ENCODE data around the gene SLC37A1.
"Not testable (repeated sequence)": the region's sequence is repeated elsewhere in the genome, so short reads cannot be mapped to it uniquely, and the experiment has no call there.

SLC37A1 gene

DNA sequence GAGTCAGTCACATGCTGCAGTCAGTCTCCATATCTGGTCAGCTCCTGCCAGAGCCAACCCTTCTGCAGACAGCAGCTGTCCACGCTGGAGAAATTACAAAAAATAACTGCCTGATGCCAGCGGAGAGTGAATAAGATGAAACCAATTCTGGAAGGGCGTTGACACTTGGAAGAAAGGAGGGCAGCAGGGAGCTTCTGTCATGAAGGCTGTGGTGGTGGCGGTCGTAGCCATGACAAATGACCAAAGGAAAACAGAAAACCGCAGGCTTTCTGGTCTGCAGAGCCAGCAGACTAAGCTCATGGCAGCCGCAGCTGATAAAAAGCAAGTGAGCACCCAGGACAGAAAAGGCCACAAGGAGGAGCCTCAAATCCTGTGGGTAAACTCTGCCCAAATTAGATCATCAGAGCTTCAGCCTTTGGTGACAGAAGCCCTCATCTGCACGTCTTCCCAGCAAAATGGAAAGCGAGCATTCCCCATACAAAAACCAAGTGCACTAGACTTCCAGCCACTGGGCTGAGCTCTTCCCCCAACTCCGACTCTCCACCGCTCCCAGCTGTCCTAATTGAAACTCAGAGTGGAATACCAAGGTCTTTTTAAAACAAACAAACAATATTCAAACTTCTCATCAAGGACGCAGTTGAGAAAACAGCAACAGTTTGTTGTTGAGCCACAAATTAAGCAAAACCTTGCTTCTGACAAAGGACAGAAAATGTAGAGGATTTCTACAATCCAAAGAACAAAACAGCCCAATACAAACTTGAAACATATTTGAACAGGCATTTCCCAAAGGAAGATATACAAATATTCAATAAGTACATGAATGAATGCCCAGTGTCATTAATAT is 46.3 kb upstream of the SLC37A1 start:
- H3K4me1 Mint-ChIP-seq: peaks cover 42% of the 10 kb centered on the region
- no peaks in the 10 kb centered on the region for H3K36me3 Mint-ChIP-seq (ENCODE audit: low read depth)
- TF ChIP-seq, protein P1, sequence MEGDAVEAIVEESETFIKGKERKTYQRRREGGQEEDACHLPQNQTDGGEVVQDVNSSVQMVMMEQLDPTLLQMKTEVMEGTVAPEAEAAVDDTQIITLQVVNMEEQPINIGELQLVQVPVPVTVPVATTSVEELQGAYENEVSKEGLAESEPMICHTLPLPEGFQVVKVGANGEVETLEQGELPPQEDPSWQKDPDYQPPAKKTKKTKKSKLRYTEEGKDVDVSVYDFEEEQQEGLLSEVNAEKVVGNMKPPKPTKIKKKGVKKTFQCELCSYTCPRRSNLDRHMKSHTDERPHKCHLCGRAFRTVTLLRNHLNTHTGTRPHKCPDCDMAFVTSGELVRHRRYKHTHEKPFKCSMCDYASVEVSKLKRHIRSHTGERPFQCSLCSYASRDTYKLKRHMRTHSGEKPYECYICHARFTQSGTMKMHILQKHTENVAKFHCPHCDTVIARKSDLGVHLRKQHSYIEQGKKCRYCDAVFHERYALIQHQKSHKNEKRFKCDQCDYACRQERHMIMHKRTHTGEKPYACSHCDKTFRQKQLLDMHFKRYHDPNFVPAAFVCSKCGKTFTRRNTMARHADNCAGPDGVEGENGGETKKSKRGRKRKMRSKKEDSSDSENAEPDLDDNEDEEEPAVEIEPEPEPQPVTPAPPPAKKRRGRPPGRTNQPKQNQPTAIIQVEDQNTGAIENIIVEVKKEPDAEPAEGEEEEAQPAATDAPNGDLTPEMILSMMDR (IDR thresholded peaks at IDR 0.05): no peak
- H3K4me3 Mint-ChIP-seq: no peak overlapping the region
- peaks cover 13% of the 10 kb centered on the region for H3K27me3 Mint-ChIP-seq (ENCODE audit: low read depth, poor library complexity)
- no peak for DNase-seq
- H3K9me3 Mint-ChIP-seq: no peaks in the 10 kb centered on the region
- peak overlapping the region; percentile 73 for H3K27ac Mint-ChIP-seq

DNA sequence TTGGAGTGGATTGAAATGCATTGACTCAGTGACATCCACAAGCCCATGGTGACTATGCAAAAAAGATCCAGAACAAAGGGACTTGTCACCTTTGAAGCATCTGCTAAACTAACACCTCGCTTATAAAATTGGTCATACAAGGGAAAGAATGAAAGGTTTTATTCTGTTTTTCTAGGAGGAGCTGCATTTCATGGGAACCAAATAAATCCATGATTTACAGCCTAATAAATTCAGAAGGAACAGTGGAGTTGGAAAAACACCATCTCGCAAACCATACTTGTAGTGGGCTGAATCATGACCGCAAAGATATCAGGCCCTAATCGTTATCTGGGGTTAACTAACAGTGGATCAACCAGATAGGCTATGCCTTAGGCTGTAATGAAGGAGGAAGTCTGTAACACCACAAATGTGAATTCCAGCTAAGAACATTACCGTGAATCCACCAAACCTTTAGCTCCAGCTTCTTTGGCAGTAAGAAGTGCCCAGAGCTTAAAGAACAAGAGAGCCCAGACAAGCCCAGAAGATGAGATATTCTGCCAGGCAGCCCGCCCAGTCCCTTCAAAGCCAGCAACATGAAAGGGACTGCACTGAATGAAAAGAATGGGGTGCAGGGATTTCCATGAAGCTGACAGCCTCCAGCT is 45.0 kb upstream of the SLC37A1 start:
- H3K9me3 Mint-ChIP-seq: no peaks in the 10 kb centered on the region
- no peak overlapping the region for H3K27ac Mint-ChIP-seq
- peaks cover 44% of the 10 kb centered on the region for H3K4me1 Mint-ChIP-seq
- H3K27me3 Mint-ChIP-seq (ENCODE audit: low read depth, poor library complexity): peaks cover 19% of the 10 kb centered on the region
- DNase-seq: no peak
- no peaks in the 10 kb centered on the region for H3K36me3 Mint-ChIP-seq (ENCODE audit: low read depth)
- TF ChIP-seq, protein P1 (IDR thresholded peaks at IDR 0.05): no peak
- H3K4me3 Mint-ChIP-seq: no peak overlapping the region

DNA sequence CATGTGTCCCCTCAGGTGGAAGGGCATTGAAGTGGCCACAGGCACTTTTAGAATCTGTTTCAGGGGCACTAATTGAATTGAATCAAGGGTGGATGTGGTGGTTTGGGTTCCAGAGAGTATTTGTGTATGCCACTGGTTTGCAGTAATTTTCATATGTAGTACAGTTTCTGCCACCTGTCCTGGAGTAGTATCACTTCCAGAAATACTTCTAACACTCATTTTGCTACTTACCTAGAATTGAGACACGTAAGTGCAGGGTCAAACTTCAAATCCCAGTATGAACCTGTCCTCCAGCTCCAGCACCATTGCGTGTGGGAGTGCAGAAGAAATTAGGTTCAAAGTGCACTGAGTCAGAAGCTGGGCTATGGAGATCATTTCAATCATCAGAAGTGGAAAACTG is 44.4 kb upstream of the SLC37A1 start:
- DNase-seq: no peak
- Mint-ChIP-seq H3K4me3 (no peak overlapping the region), H3K9me3 (no peaks in the 10 kb centered on the region), H3K27ac (no peak overlapping the region), H3K27me3 (ENCODE audit: low read depth, poor library complexity) (peaks cover 19% of the 10 kb centered on the region), H3K36me3 (ENCODE audit: low read depth) (no peaks in the 10 kb centered on the region), H3K4me1 (peaks cover 45% of the 10 kb centered on the region)
- TF ChIP-seq, protein P1 (IDR thresholded peaks at IDR 0.05): no peak

DNA sequence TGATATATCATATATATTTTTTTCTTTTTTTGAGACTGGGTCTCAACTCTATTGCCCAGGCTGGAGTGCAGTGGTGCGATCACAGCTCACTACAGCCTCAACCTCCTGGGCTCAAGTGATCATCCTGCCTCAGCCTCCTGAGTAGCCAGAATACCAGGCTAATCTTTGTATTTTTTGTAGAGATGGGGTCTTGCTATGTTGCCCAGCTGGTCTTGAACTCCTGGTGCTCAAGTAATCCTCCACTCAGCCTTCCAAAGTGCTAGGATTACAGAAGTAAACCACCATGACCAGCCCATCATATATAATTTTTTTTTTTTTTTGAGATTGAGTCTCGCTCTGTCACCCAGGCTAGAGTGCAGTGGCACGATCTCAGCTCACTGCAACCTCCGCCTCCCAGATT is 43.9 kb upstream of the SLC37A1 start:
- not testable (repeated sequence) for H3K9me3 Mint-ChIP-seq; DNase-seq; H3K4me3 Mint-ChIP-seq; H3K36me3 Mint-ChIP-seq (ENCODE audit: low read depth); H3K27ac Mint-ChIP-seq
- Mint-ChIP-seq H3K4me1 (peaks cover 50% of the 10 kb centered on the region), H3K27me3 (ENCODE audit: low read depth, poor library complexity) (peaks cover 23% of the 10 kb centered on the region)

DNA sequence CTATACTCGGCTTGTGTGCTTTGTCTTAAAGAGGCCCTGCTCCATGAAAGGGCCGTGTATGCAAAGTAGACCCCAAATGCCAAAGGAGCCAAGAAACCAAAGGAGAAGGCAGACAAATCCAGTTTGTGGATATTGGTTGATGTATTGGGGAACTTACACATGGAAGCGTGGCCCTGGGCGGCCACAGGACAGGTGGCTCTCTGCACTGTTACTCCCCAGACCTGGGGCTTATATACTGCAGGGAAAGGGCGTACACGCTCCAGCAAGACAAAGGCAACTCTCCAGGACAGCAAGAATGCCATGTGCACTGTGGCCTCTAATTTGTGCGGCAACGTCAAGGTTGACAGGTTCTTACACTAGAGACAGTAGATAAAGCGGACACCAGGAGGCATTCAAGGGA is 42.4 kb upstream of the SLC37A1 start:
- DNase-seq: no peak
- Mint-ChIP-seq H3K4me1 (peaks cover 52% of the 10 kb centered on the region), H3K27ac (peak overlapping the region; percentile 18), H3K9me3 (no peaks in the 10 kb centered on the region), H3K36me3 (ENCODE audit: low read depth) (no peaks in the 10 kb centered on the region), H3K27me3 (ENCODE audit: low read depth, poor library complexity) (peaks cover 23% of the 10 kb centered on the region), H3K4me3 (no peak overlapping the region)
- TF ChIP-seq, protein P1 (IDR thresholded peaks at IDR 0.05): no peak

DNA sequence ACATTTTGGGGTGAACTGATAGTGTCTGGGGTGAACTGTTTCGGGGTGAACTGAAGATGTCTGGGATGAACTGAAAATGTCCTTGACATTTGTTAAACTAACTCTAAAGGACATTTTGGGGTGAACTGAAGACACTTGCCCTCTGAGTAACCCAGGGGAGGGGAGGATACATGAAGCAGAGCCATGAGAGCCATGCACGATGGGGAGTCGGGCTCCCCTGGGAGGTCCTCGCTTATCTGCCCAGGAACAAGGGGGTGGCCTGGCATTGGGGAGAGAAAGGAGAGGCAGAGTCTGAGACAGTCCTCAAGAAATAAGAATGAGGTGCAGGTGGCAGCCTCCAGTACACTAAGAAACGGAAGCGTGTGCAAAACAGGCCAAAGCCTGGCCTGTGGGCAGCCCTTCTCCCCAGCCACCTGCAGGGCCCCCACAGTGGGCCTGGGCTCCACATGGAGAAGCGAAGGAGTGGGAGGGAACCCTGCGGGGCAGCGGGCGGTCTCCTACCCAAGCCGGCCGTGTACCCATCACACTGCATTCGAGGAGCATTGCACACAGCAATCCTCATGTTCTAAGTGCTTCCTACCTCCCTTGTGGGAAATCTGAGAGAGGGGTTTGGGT is 41.8 kb upstream of the SLC37A1 start:
- Mint-ChIP-seq H3K9me3 (no peaks in the 10 kb centered on the region), H3K27ac (peak overlapping the region; percentile 18), H3K4me1 (peaks cover 52% of the 10 kb centered on the region), H3K4me3 (no peak overlapping the region), H3K27me3 (ENCODE audit: low read depth, poor library complexity) (peaks cover 23% of the 10 kb centered on the region), H3K36me3 (ENCODE audit: low read depth) (no peaks in the 10 kb centered on the region)
- TF ChIP-seq, protein P1 (IDR thresholded peaks at IDR 0.05): no peak
- no peak for DNase-seq
